Measurements from ENCODE around the gene ATP2B2.
A peak's percentile ranks its signal among the peaks of the same experiment; 100 is the strongest.

ATP2B2 gene

DNA sequence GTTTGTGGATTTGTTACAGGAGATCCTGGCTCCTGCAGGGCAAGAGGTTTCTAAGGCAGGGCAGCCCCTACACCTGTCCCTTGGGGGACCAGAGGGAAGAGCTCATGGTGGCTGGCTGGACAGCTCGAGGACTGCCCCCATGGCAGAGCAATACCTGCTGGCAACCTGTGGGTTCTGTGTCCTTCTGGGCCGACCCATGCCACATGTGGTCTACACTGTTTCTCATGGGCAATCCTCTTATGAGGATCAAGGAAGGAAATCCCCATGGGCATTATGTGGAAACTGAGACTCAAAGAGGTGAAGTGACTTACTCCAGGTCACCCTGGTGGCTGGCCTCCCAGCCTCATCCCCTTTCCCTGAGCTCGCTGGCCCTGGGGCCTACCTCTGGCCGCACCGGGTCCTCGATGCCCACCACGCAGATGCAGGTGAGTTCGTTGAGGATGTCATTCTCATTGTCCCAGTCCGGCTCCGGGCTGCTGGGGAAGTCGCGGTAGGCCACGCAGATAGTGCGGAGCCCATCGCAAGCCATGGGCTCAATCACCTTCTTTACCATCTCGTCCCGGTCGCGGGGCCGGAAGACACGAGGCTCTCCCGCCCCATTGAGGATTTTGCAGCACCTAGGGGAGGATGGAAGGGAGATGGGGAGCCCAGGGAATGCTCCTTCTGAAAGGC, 146.9 kb downstream of the ATP2B2 start:
- DNase-seq (ENCODE audit: low spot score): no peak

DNA sequence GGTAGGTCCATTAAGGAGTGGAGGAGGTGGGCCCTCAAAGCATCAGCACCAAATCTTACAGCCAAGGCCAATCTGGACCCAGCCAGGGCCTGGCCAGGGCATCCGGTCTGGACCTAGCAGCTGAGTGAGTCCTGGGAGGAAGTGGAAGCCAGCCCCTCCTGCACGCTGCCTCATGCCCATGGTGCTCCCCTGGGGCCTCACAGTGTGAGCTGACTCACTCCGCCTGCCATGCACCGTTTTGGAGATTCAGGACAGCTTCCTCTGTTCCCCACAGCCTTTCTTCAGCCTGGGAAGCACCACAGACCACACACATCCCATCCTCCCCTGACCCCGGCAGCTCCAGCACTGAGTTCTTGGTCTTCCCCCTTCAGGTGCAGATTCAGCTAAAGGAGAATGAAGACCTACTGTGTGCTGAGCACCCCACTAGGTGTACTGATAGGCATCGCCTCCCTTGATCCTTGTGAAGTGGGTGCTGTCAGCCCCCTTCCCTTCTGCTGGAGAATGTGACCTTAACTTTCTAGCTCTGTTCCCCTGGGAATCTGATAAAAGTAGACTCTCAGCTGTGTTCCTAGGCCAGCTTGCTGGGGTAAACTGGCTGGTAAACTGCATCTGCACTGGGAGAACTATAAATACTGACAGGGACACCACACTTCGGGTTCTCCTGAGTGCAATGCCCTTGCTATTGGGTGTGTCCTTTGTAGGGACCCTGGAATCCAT, 147.6 kb downstream of the ATP2B2 start:
- peak; percentile 40 for DNase-seq (ENCODE audit: low spot score)

DNA sequence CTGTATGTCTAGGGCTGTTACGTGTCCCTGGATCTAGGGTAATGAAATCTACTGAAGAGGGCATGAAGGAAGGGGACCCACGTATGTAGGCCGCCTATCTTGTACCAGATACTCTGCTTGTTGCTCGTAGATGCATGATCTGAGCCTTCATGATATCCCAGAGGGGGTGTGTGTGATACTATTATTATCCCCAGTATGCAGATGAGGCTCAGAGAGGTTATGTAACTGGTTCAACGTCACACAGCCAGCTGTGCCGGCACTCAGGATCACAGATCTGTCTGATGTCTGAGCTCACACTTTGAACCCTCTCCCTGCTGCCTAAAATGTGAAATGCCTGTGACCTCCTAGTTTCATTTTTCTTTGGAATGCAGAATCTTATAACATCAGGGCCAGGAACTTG, 148.3 kb downstream of the ATP2B2 start:
- DNase-seq (ENCODE audit: low spot score): no peak

DNA sequence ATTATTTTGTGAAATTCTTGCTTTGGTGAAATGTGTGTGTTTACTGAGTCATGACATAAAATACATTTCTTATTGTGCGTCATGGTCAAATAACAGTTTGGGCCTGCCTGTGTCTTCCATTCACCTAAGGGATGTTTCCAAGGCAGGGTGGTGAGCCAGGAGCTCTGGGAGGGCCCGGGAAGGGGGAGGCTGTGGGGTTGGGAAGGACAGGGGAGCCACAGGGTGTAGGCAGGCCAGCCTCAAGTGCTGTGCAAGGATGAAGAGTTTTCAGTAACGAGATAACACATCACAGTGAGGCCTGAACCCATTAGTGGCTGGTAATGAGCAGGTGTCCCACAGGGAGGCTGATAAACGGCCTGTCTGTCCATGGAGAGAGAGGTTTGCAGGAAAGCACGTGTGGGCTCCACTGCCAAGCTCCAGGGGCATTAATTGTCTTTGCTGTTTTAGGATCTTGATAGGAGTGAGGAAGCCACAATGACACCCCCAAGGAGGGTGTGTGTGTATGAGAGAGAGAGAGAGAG, 148.9 kb downstream of the ATP2B2 start:
- DNase-seq (ENCODE audit: low spot score): no peak

DNA sequence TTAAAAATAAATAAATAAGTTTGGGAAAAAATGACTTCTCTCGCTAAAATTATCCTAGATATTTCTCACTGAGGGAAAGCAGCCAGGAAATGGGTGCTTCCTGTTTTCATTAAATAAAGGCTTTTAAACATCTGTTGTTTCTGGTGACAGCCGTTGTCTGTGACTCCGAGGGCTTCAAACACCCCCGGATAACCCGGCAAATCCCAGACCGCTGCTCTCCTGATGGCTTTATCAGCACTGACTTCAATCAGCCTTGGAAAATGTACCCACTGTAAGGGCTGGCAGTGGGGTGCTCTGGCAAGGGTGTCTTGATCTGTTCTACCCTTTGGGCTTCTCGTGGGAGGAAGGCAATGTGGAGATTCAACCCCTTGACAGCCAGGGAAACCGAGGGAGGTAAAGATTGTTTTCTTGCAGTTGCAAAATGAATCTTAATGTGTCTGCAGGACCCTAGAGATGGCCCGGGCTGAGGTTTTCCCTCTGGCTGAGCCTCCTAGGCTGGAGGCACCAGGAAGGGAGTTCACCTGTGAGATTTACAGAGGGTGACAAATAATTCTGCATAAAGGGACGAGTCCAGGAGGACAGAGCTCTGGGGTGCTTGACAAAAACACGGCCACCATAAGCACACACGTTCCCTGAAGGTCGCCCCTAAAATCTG, 150.9 kb downstream of the ATP2B2 start:
- no peak for DNase-seq (ENCODE audit: low spot score)

DNA sequence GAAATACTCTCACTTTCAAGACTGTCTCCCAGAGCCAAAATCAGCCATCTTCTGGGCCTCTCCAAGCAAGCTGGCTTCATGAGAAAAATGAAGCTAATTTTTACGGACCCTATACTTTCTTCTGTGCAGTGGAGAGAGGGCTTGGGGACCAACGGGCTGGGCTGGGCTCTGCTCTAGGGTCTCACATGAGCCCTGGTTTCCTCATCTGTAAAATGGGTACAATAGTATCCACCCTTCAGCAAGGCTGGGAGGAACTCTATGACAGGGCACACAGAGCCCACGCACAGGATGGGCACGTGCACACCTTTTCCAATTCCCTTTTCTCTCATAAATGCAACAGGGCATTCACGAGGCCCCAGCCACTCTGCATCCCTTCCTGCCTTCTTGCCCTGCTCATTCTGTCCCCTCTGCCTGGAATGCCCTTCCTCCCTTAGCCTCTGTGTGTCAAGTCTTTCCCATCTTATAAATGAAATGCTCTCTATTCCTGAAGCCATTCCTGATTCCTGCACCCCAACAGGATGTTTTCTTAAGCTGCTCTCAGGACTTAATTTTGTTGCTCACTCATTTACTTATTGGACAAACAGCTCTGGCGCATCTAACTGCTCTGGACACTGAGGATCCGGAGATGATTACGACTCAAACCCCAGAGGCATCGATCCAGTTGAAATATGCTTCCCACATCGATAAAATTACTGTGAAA, 151.6 kb downstream of the ATP2B2 start:
- no peak for DNase-seq (ENCODE audit: low spot score)

DNA sequence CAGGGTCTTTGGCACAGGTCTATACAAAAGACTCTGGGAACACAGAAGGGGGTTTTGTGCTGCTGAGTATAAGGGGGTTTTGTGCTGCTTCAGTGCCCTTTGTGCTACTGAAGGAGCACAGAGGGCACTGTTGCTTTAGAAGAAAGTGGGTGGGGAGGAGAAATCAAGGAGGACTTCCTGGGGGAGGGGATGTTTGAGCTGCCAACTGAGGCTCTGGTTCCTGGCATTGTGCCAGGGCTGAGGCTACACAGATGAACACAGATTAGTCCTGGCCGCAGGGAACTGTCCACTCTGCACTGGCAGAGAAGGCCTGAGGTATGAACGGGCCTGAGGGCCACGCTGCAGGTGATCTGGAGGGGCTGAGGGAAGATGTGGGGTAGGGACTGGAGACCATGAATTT, 152.2 kb downstream of the ATP2B2 start:
- no peak for DNase-seq (ENCODE audit: low spot score)

DNA sequence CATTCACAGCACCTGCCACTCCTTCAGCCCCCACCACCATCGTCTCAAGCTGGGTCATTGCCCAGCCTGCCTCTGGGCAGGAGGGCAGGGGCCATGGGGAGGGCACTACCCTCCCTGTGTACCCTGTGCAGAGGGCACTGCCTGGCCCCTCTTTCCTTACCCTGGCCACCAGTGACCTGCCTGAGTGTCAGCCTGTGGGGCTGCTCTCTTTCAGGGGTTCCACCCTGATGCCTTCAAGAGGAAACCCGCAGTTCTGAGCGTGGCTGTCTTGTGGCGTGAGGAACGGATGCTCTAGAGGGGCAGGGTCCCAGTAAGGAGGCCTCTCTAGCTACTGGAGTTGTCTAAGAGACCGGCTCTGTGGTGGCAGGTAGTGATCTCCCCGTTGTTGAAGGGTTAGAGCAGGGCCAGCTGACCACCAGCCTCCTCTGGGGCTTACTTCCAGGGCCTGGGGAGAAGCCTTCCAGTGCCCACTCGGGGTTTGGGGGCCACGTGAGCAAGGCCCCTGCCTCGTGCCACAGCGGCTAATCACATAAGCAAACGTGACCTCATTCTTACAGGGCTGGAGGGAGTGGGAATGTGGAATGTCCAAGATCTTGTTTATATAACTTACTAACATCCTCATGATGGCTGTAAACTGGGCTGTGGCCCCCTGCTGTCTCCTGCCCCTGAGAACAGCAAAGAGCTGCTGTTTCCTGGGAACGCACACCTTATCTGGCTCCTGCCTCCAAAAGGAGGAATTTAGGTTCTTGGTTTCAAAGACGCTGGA, 153.1 kb downstream of the ATP2B2 start:
- DNase-seq (ENCODE audit: low spot score): no peak

DNA sequence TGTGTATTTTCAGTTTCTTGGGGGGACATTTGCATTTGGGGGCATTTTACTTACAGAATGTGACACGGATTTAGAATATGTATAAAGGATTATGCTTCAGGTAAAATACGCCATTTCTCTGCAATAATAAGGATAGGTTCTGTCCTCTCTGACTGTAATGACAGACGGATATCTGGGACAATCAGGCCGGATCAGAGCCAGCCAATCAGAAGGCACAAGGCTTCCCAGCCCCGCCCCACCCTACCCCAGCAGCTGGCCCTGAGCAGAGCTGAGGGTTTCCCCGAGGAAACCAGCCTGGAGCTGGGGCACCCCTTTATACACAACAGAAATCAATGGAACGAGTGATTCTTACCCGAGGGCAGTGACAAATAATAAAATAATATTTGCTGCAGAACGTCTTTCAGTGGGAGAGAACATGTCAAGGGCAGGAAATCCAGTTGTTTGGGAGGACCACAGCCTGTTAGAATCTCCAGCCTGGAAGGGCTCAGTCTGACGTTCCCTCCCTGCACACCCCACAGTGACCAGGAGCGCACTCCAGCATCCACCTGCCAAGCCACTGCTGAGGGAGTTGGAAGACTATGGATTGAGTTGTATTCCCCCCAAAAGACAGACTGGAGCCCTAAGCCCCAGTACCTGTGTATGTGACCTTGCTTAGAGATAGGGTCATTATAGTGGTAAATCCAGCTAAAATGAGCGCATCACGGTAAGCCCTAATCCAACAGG, 154.2 kb downstream of the ATP2B2 start:
- DNase-seq (ENCODE audit: low spot score): no peak

DNA sequence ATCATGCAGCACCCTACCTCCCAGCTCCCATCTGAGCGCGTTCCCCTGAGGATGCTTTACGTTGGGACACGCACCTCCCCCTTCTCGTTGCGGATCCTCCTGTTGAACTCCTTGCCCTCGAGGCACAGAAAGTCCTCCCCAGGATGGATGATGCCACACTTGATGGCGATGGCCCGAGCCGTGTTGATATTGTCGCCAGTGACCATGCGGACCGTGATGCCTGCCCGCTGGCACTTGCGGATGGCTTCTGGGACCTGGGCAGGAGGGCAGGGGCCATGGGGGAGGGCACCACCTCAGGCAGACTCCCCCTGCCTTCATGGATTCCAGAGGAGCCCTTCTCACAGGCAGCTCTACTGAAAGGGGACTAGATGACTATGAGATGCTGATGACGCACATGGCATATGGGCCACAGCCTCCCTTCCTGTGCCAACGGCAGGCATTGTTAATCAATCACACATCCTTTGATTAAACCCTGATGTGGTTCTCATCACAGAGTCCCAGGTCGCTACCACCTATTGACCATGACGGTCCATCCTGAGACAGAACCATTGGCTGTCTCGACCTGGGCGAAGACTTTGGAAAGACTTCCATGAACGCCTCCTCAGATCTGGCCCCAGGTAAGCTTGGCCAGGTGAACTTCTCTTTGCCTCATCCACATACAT, 154.9 kb downstream of the ATP2B2 start:
- no peak for DNase-seq (ENCODE audit: low spot score)

DNA sequence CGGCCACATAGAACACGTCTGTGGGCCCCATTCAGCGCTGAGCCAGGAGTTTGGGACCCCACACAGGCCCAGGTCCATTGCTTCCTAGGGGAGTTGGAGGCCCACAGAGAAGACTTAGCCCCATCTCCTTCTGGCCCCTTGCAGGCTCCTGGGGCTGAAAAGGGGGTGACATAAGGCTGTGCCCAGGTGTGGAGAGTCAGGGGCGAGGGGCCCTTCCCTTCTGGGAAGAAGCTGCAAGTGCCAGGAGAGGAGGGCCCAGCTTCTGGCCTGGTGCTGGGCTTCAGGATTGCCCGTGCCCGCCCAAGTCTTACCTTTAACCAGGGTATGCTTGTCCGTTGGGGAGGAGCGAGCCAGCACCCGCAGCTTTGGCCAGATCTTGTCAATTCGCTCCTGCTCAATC, 155.6 kb downstream of the ATP2B2 start:
- no peak for DNase-seq (ENCODE audit: low spot score)

DNA sequence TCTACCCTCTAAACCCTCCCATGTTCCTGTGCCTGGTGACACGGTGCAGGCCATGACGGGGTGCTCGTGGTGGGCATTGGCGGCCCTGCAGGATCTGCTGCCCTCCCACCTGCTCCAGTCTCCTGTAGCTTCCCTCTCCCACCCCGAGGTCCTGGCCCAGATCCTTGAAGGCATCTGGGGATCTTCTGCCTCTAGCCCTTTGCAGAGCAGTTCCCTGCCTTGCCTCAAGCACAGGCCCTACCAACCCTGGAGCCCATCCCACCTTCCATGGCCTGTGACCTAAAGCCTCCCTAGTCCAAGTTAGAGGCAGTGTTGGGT, 157.0 kb downstream of the ATP2B2 start:
- DNase-seq (ENCODE audit: low spot score): no peak

DNA sequence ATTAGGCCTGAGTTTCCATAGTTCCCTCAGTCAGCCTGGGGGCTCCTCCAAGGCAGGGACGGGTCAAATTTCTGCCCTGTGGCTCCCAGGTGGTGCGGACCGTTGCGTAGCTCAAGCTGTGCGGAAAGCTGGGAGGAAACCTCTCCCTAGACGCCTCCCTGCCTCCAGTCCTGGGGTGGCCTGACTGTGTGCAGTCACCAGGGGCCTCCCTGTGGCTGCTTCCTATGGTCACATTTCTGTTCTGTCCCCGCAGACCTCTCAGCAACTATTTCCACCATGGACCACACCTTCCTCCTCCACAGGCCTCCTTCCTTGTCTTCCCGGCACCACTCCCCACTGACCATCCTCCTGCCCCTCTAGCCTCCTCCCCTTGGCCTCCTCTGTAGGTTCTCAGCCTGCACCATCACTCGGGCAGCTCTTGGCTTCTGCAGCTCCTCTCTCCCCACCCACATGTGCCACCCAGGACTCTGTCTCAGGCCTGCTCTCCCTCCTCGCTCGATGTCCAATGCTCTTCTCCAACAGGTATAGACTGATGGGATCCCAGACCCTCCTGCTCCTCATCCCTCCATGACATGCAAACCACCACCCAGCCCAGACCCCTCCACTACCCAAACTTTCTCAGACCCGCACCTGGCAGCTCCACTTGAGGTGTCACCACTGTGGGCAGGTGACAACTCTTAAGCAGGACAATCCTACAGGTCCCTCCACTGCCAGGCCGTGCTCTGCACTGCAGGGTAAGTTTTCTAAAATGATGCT, 157.6 kb downstream of the ATP2B2 start:
- DNase-seq (ENCODE audit: low spot score): no peak

DNA sequence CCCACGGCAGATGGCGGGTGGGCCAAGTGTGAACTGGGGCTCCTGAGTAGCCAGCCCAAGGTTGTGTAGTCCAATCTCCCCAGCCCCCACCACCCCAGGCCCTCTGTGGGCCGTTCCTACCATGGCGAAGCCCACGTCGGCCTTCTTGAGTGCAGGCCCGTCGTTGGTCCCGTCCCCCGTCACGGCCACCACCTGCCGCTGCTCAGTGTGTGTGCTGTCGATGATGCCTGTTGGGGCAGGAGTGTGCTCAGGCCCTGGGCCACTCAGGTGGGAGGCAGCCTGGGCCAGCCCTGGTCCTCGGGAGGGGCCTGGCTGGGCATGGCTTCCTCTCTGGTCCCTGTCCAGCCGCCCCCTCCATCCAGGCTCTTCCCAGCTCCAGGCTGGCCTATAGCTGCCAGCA, 159.5 kb downstream of the ATP2B2 start:
- DNase-seq (ENCODE audit: low spot score): no peak

DNA sequence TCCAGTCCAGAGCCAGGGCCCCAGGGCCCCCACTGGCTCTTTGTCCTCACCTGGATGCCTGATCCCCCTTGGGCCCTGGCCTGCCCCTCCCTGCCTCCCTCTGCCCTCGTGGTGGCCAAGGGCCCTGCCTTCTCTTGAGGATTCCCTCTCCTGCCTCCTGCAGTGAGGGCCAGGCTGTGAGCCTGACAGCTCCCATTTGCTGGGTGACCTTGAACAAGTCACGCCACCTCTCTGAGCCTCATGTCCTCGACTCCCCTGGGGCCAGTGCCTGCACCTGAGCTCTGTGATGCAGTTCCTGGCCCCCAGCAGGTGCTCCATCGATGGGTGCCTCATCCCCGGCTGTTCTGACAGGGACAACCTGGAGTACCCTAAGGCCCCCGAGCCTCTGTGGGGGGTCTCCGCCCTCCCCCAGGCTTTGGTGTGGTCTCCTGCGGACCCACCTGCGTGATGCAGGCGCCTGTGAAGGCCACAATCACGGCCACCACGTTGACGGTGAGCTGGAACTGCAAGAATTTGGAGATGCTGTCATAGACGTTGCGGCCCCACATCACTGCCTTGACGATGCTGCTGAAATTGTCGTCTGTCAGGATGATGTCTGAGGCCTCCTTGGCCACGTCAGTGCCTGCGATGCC, 160.3 kb downstream of the ATP2B2 start:
- DNase-seq (ENCODE audit: low spot score): no peak

DNA sequence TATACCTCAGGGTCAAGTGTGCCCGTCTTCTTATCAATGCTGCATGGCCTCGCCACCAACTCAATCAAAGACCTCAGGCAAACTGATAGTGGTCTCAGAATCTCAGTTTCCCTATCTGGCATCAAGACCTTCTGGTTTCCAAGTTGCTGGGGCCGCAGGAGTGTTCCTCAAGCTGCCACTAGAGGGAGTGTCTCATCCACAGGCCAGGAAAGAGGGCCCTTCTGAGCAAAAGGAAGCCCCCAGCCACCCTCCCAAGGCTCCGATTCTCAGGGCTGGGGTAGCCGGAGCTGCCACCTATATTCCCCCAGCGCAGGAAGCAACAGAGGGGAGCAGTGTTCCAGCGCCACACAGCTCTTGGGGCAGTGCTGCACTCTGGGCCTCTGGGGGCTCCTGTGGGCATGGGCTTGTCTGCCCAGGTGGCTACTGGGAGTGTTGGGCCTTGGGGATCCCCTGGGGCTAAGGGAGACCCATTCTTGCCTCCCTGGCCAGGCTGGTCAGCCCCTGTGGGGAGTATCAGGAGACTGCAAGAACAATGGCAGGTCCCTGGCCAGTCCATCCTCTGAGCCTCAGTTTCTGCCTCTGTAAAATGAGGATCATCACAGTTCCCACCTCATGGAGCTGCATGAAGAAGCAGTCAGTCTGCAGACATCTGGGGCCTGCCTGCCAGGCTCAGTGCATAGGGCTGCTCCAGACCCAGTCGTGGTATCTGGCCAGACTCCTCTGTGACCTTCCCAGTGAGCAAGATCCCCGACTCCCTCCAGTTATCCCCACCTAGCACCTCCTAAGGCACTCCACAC, 161.0 kb downstream of the ATP2B2 start:
- peak; percentile 75 for DNase-seq (ENCODE audit: low spot score)

DNA sequence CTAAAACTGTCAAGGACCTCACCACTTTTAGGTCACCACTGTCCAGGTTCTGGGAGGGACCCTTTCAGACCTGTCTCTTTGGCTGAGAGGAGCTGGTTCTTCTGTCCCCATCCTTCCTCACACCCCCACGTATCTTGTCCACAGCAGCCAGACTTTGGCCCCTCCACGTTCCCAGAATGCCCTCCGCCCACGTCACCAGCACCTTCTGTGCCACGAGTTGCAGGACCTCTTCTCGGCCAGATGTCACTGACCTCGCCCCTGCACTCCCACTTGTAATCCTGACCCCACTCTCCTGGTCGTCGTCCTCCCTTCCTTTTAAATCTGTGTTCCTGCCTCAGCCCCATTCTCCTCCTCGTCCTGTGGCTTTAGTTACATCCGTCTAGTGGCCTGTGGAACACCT, 161.9 kb downstream of the ATP2B2 start:
- no peak for DNase-seq (ENCODE audit: low spot score)

DNA sequence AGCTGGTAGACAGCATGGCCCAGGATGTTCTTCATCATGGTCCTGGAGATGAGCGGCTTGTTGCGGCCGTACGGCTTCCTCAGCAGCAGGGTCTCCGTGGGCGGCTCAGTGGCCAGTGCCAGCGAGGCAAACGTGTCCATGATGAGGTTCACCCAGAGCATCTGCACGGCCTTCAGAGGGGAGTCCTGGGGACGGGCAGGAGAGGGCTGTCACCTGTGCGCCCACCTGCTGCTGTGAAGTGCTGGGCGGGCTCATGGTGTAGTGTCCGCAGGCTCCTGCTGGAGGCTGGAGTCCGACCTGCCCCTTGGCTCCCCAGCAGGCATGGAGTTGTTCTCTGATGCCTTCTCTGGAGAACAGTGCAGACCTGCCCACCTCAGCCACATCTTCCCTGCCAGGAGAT, 162.6 kb downstream of the ATP2B2 start:
- DNase-seq (ENCODE audit: low spot score): no peak
